Astrocyte (in vitro differentiated cells and primary cell): ENCODE measurements around the gene INO80E. TPM values are rescaled to one million over a fixed set of nuclear protein-coding genes. Genes with fewer than 3 reads are reported as not detected.
"Not testable (repeated sequence)": the region's sequence is repeated elsewhere in the genome, so short reads cannot be mapped to it uniquely, and the experiment has no call there.

Experiments
- DNase-seq: peaks from one replicate; pipeline ENCODE4 v3.0.0-alpha.2; 2010; ENCODE audit warnings: low read depth
- FAIRE-seq: peaks from 2 replicates; lab custom pipeline; 2011; peaks lifted over from hg19 to GRCh38; lab: Jason Lieb, UNC
- H2AFZ ChIP-seq: 2 replicates; pipeline ENCODE4 v1.6.0; 2012; ENCODE audit warnings: low read depth, low read length, inconsistent platforms
- H3K27ac ChIP-seq: 2 replicates; pipeline ENCODE4 v1.5.1; 2011; ENCODE audit warnings: low read depth, low read length, inconsistent platforms
- H3K27me3 ChIP-seq: 2 replicates; pipeline ENCODE4 v1.6.0; 2011; ENCODE audit warnings: low read length, inconsistent platforms; ENCODE audit not compliant: insufficient read depth
- H3K36me3 ChIP-seq: 2 replicates; pipeline ENCODE4 v1.5.1; 2011; ENCODE audit warnings: low read length, inconsistent platforms; ENCODE audit not compliant: insufficient read depth
- H3K4me1 ChIP-seq: 2 replicates; pipeline ENCODE4 v1.5.1; 2011; ENCODE audit warnings: low read length, inconsistent platforms; ENCODE audit not compliant: insufficient read depth
- H3K4me2 ChIP-seq: 2 replicates; pipeline ENCODE4 v1.6.0; 2012; ENCODE audit warnings: low read length, inconsistent platforms
- H3K4me3 ChIP-seq: 2 replicates; pipeline ENCODE4 v1.5.1; 2011; ENCODE audit warnings: low read depth, mild to moderate bottlenecking, low read length, inconsistent platforms; ENCODE audit not compliant: insufficient read depth
- H3K79me2 ChIP-seq: 2 replicates; pipeline ENCODE4 v1.6.0; 2012; ENCODE audit warnings: mild to moderate bottlenecking, low read length, inconsistent platforms; ENCODE audit not compliant: insufficient read depth
- H3K9ac ChIP-seq: 2 replicates; pipeline ENCODE4 v1.6.0; 2012; ENCODE audit warnings: mild to moderate bottlenecking, low read length, inconsistent platforms
- H3K9me3 ChIP-seq: 2 replicates; pipeline ENCODE4 v1.5.1; 2012; ENCODE audit warnings: low read depth, mild to moderate bottlenecking, low read length, inconsistent platforms; ENCODE audit not compliant: insufficient read depth
- H4K20me1 ChIP-seq: 2 replicates; pipeline ENCODE4 v1.6.0; 2012; ENCODE audit warnings: low read length, inconsistent platforms; ENCODE audit not compliant: insufficient read depth
- H3K27ac Mint-ChIP-seq: one replicate; pipeline ENCODE4 v1.8.0; 2021; ENCODE audit warnings: mild to moderate bottlenecking, mixed read lengths; ENCODE audit not compliant: unreplicated experiment
- H3K27me3 Mint-ChIP-seq: one replicate; pipeline ENCODE4 v1.8.0; 2021; ENCODE audit warnings: low read depth, mixed read lengths; ENCODE audit not compliant: unreplicated experiment
- H3K36me3 Mint-ChIP-seq: one replicate; pipeline ENCODE4 v1.8.0; 2021; ENCODE audit warnings: low read depth, mixed read lengths; ENCODE audit not compliant: unreplicated experiment
- H3K4me1 Mint-ChIP-seq: one replicate; pipeline ENCODE4 v1.8.0; 2021; ENCODE audit warnings: low read depth, mixed read lengths; ENCODE audit not compliant: unreplicated experiment
- H3K4me3 Mint-ChIP-seq: one replicate; pipeline ENCODE4 v1.8.0; 2021; ENCODE audit warnings: mild to moderate bottlenecking, moderate library complexity, mixed read lengths; ENCODE audit not compliant: unreplicated experiment
- H3K9me3 Mint-ChIP-seq: one replicate; pipeline ENCODE4 v1.8.0; 2021; ENCODE audit warnings: mild to moderate bottlenecking, mixed read lengths; ENCODE audit not compliant: unreplicated experiment
- EZH2 ChIP-seq: IDR thresholded peaks from 2 replicates; pipeline ENCODE4 v1.6.1; 2012; ENCODE audit warnings: mild to moderate bottlenecking, low read length, inconsistent platforms; ENCODE audit not compliant: insufficient read depth
- total RNA-seq: library from RNA; stranded (reverse); gene quantifications from 2 replicates; pipeline ENCODE4 v1.2.1, GENCODE V29; 2021
- TF ChIP-seq, protein P1 (sequence below): IDR thresholded peaks from 2 replicates; pipeline ENCODE4 v1.5.1; 2011; ENCODE audit warnings: low read depth, mild to moderate bottlenecking, inconsistent platforms, low read length, moderate library complexity; ENCODE audit not compliant: insufficient read depth

The INO80E gene
- total RNA-seq, 1 donor from 2014 or later, result 58.5 TPM

DNA sequence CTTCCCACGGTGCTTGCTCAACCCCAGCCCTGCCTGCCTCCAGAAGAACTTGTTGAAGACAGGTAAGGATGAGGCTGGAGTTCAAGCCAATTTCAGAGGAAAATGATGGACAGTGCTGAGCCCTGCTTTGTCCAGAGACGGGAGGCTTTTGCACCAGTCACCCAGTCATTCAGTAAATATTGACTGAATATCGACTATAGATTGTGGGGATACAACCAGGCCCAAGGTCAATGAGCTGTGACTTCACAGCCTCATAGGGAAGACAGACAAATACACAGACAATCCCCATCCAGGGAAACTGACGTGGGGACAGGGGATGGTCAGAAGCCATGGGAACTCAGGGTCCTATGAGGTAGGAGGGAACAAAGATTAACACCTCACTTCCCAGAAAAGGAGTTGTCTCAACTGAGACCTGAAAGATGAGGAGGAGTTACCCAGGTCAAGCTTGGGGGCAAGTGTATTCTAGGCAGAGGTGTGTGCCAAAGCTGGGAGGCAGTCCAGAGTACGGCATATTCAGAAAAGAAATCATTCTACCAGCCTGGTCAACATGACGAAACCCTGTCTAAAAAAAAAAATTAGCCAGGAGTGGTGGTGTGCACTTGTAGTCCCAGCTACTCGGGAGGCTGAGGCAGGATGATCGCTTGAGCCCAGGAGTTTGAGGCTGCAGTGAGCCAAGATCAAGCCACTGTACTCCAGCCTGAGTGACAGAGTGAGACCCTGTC is 20.7 kb downstream of the INO80E start:
- Histone ChIP-seq H2AFZ (no peak overlapping the region), H3K9ac (no peak overlapping the region), H3K79me2 (no peaks in the 10 kb centered on the region), H3K36me3 (no peaks in the 10 kb centered on the region), H3K27ac (no peak overlapping the region), H3K4me3 (no peak overlapping the region), H3K4me2 (no peak overlapping the region), H3K4me1 (no peaks in the 10 kb centered on the region), H4K20me1 (no peaks in the 10 kb centered on the region), H3K27me3 (peaks cover under 1% of the 10 kb centered on the region), H3K9me3 (no peaks in the 10 kb centered on the region)
- no peak for TF ChIP-seq EZH2
- TF ChIP-seq, protein P1, sequence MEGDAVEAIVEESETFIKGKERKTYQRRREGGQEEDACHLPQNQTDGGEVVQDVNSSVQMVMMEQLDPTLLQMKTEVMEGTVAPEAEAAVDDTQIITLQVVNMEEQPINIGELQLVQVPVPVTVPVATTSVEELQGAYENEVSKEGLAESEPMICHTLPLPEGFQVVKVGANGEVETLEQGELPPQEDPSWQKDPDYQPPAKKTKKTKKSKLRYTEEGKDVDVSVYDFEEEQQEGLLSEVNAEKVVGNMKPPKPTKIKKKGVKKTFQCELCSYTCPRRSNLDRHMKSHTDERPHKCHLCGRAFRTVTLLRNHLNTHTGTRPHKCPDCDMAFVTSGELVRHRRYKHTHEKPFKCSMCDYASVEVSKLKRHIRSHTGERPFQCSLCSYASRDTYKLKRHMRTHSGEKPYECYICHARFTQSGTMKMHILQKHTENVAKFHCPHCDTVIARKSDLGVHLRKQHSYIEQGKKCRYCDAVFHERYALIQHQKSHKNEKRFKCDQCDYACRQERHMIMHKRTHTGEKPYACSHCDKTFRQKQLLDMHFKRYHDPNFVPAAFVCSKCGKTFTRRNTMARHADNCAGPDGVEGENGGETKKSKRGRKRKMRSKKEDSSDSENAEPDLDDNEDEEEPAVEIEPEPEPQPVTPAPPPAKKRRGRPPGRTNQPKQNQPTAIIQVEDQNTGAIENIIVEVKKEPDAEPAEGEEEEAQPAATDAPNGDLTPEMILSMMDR, result no peak
- DNase-seq (no peak), FAIRE-seq (no peak)
- no peak overlapping the region for H3K27ac Mint-ChIP-seq
- peaks cover 16% of the 10 kb centered on the region for H3K27me3 Mint-ChIP-seq
- H3K9me3 Mint-ChIP-seq, result peaks cover 3% of the 10 kb centered on the region
- H3K36me3 Mint-ChIP-seq, result no peaks in the 10 kb centered on the region
- H3K4me1 Mint-ChIP-seq, result peaks cover 5% of the 10 kb centered on the region
- H3K4me3 Mint-ChIP-seq, result no peak overlapping the region

- H2AFZ ChIP-seq, result no peak overlapping the region
- no peaks in the 10 kb centered on the region for H3K27me3 ChIP-seq
- FAIRE-seq, result no peak
- no peak for DNase-seq
- H4K20me1 ChIP-seq, result no peaks in the 10 kb centered on the region
- no peak for TF ChIP-seq EZH2
- TF ChIP-seq, protein P1, result no peak
- peaks cover 3% of the 10 kb centered on the region for H3K9me3 Mint-ChIP-seq
- no peaks in the 10 kb centered on the region for H3K4me1 ChIP-seq
- H3K27ac ChIP-seq, result no peak overlapping the region
- H3K27me3 Mint-ChIP-seq, result peaks cover 11% of the 10 kb centered on the region
- no peak overlapping the region for H3K9ac ChIP-seq
- no peak overlapping the region for H3K4me3 Mint-ChIP-seq
- no peaks in the 10 kb centered on the region for H3K9me3 ChIP-seq
- no peaks in the 10 kb centered on the region for H3K79me2 ChIP-seq
- H3K27ac Mint-ChIP-seq, result no peak overlapping the region
- H3K4me2 ChIP-seq, result no peak overlapping the region
- H3K4me3 ChIP-seq, result no peak overlapping the region
- H3K36me3 ChIP-seq, result no peaks in the 10 kb centered on the region
- H3K36me3 Mint-ChIP-seq, result no peaks in the 10 kb centered on the region
- peaks cover 5% of the 10 kb centered on the region for H3K4me1 Mint-ChIP-seq
These were observed 21.2 kb downstream of the INO80E start for GRCh38 chr16:30017277-30017656.

DNA sequence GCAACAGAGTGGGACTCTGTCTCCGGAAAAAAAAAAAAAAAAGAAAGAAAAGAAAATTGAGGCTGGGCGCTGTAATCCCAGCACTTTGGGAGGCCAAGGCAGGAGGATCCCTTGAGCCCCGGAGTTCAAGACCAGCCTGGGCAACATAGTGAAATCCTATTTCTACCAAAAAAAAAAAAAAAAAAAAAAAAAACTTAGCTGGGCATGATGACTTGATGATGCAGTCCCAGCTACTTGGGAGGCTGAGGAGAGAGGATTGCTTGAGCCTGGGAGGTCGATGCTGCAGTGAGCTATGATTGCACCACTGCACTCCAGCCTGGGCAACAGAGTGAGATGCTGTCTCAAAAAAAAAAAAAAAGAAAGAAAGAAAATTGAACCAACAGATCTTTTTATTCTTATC is 21.9 kb downstream of the INO80E start:
- not testable (repeated sequence) for H3K27ac ChIP-seq, H3K4me1 ChIP-seq, H3K9me3 Mint-ChIP-seq, H3K4me2 ChIP-seq, FAIRE-seq, H3K79me2 ChIP-seq, H3K36me3 Mint-ChIP-seq, DNase-seq, H3K9ac ChIP-seq, H3K27ac Mint-ChIP-seq, H2AFZ ChIP-seq, H3K27me3 Mint-ChIP-seq, H3K9me3 ChIP-seq, H4K20me1 ChIP-seq, H3K36me3 ChIP-seq, H3K27me3 ChIP-seq, H3K4me3 ChIP-seq, H3K4me1 Mint-ChIP-seq, H3K4me3 Mint-ChIP-seq
